SK-N-SH treated with all-trans-retinoic acid at 6 μM for 48 hours (cell line): ENCODE data around the gene IGFBP2.

Experiments used
- CSRNP3 ChIP-seq: fragments of 250-450 bp; sonication (Bioruptor Pico); IDR thresholded peaks from 2 replicates; pipeline ENCODE4 v1.5.1; 2021; ENCODE audit warnings: mild to moderate bottlenecking, moderate library complexity
- ESRRG ChIP-seq: fragments of 250-450 bp; sonication (Bioruptor Pico); IDR thresholded peaks from 2 replicates; pipeline ENCODE4 v1.6.1; 2021; ENCODE audit warnings: mild to moderate bottlenecking
- RARB ChIP-seq: fragments of 250-450 bp; sonication (Bioruptor Pico); IDR thresholded peaks from 2 replicates; pipeline ENCODE4 v1.8.0; 2021; ENCODE audit warnings: mild to moderate bottlenecking, moderate library complexity
- TCF4 ChIP-seq: fragments of 250-450 bp; sonication (Bioruptor Pico); IDR thresholded peaks from 2 replicates; pipeline ENCODE4 v1.8.0; 2021; ENCODE audit warnings: mild to moderate bottlenecking, moderate library complexity, borderline replicate concordance
- ZNF565 ChIP-seq: fragments of 450-650 bp; formaldehyde crosslinking; conservative IDR thresholded peaks from 2 replicates; pipeline ENCODE4 v1.5.0; 2020; ENCODE audit warnings: low read depth, mild to moderate bottlenecking, moderate library complexity

GRCh38 chr2:216687646-216688045 lies 54.4 kb downstream of the IGFBP2 start:
- TF ChIP-seq ESRRG (CRISPR knock-in tag) (no peak), RARB (CRISPR knock-in tag) (no peak), CSRNP3 (CRISPR knock-in tag) (no peak), TCF4 (CRISPR knock-in tag) (no peak), ZNF565 (CRISPR knock-in tag) (no peak)
